GM18909 (cell line): ENCODE data around the gene CTTNBP2NL.

Experiments used
- ATAC-seq: cut with Tn5 transposase; IDR thresholded peaks from one replicate; pipeline ENCODE4 v1.9.1; 2021; ENCODE audit warnings: mild to moderate bottlenecking; ENCODE audit not compliant: unreplicated experiment, poor library complexity

Gene CTTNBP2NL

GRCh38 chr1:112395821-112396652 is at the start of gene CTTNBP2NL:
Gene CTTNBP2NL, plus strand, starts transcription at chr1:112396214. Its CDS starts 19,952 bp downstream, at chr1:112416166.
- ATAC-seq = peak; percentile 81

DNA sequence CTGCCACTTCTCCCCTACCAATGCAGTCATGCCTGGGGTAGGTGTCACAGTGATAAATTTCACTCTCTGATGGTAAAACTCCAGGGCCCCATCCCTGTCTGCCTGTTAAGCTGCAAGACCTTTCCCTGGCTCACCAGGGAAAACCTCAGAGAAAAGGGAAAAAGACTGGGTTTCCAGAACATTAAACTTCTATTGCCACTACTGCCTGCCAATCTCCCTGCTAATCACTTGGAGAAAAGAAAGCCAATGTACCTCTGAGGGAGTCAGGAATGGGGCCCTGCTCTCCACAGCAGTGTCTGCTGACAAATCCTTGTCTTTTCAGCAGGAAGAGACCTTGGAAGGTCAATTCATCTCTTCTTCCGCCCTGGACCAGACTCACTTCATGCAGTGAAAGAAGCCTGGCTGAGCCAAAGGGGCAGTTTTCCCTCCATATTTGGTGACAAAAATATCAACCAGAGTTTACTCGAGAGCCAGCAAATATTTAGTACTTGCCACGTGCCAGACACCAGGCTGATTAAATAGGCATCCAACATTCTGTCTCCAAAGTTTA is 49.1 kb upstream of the CTTNBP2NL start:
- no peak for ATAC-seq

- no peak for ATAC-seq
These were observed 39.2 kb upstream of the CTTNBP2NL start for GRCh38 chr1:112356765-112357164.

GRCh38 chr1:112357467-112357866 is 38.5 kb upstream of the CTTNBP2NL start:
- no peak for ATAC-seq

GRCh38 chr1:112358061-112358770 is 37.8 kb upstream of the CTTNBP2NL start:
- no peak for ATAC-seq

DNA sequence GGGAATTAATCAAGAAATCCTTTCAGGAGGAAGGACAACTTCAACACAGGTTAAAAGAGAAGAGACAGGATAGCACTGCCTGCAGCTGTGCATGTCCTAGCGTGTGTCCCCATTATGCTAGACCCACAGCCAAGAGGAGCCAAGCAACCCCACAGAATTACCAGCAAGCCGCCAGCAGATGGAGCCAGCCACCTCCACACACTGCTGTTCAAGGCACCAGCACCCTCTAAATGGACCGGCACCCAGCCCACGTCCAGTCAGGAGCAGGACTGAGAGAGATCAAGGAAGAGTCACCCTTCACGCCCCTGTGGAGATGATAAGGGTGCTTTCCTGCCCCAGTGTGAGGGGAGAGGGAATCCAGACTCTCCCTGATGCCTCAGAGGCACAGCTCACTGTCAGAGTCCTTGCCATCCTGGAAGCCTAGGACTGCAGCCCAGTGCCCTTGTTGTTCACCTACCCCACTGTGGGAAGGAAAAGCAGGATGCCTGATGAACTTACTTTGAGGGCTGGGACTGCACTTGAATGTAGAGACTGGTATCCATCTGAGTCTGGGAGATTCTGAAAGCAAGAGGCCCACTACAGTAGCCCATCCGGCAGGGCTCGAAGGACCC is 37.1 kb upstream of the CTTNBP2NL start:
- no peak for ATAC-seq

- ATAC-seq = no peak
These were observed 35.9 kb upstream of the CTTNBP2NL start for GRCh38 chr1:112359961-112360767.

GRCh38 chr1:112363636-112364035 is 32.4 kb upstream of the CTTNBP2NL start:
- no peak for ATAC-seq

DNA sequence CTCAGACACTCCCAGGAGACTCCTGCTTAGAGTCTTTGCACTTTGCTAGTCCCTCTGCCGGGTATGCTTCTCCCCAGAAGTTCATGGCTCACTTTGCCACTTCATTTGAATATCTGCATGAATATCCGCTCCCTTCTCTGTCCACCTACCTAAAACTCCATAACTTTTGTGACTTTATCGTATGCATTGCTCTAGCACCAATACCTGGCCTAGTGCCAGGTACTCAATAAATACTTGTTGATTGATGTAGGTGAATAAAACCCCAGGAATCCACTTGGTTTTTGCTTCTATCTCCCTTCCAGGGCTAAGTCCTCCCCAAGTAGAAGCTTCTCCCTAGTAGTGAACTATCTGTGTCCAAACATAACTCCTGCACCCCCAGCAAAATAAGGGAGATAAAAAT is 27.8 kb upstream of the CTTNBP2NL start:
- ATAC-seq = no peak

DNA sequence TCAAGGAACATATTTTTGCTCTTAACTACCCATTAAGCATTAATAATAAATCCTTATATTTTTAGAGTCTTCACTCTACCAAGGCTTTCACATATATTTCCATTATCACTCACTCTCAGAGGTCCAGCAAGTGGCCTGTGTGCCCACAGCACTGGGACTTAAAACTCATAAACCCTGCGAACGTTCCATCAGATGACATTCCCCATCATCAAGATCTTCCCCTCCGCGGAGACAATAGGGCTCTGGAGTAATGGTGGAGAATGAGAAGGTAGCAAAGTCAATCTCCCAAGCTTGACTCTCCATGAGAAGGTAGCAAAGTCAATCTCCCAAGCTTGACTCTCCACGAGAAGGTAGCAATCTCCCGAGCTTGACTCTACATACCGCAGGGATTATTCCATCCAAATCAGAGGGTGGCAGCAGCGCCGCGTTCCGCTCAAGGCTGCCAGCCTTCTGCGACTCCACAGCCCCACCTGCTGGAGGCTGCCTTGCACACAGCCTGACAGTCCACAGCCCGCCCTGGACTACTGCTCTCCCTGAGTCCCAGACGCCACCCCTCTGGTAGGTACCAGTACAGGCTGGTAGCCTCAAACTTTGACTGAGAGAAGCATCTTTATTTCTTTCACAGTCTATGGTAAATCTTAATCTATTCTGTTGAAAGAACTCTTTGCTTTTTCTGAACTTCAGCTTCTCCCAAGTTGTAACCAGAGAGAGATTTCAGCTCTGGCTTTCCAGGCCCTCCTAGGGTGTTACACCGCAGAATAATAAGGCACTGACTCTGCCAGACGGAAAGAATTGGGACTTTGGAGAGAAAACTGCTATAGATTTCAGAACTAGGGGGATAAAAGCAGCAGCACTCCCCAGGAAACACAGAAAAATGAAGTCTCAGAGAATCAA is 26.4 kb upstream of the CTTNBP2NL start:
- peak; percentile 94 for ATAC-seq

- ATAC-seq = no peak
These were observed 25.0 kb upstream of the CTTNBP2NL start for GRCh38 chr1:112370996-112371395.

GRCh38 chr1:112371775-112372174 is 24.2 kb upstream of the CTTNBP2NL start:
- no peak for ATAC-seq

DNA sequence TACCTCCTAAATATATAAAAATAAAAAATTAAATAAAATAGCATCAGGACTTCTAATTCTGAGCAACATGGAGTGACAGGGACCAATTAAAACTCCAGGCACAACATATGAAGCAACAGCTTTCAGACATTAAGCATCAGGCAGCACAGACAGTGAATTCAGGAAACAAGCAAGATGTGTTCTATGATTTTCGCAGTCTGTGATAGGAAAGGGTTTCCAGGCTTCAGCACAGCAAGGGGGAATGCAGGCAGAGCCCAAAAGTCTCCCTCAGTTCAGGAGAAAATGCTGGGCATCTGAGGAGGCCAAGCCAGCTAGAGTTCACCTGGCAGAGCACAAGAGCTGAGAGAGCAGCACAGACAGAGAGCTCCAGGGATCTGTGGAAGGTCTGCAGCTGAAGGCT is 22.2 kb upstream of the CTTNBP2NL start:
- no peak for ATAC-seq

- ATAC-seq = no peak
These were observed 20.3 kb upstream of the CTTNBP2NL start for GRCh38 chr1:112375701-112376100.

DNA sequence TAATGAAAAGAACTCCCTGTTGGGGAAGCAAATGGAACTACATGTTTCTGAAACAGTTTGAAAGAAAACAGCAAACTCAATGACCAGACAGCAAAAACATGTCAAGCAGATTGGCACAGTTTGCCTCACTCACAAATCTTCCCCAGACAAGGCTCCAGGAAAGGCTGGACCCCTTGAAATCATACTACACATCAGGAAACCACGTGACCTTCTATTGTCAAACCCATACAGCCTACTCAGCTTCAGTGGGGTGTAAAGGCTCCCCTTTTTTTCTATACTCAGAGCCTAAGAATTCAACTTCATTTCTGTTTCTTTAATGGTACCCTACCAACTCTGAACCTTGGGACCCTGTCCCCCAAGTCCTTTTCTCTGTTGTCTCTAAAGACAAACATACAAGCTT is 15.7 kb upstream of the CTTNBP2NL start:
- no peak for ATAC-seq

DNA sequence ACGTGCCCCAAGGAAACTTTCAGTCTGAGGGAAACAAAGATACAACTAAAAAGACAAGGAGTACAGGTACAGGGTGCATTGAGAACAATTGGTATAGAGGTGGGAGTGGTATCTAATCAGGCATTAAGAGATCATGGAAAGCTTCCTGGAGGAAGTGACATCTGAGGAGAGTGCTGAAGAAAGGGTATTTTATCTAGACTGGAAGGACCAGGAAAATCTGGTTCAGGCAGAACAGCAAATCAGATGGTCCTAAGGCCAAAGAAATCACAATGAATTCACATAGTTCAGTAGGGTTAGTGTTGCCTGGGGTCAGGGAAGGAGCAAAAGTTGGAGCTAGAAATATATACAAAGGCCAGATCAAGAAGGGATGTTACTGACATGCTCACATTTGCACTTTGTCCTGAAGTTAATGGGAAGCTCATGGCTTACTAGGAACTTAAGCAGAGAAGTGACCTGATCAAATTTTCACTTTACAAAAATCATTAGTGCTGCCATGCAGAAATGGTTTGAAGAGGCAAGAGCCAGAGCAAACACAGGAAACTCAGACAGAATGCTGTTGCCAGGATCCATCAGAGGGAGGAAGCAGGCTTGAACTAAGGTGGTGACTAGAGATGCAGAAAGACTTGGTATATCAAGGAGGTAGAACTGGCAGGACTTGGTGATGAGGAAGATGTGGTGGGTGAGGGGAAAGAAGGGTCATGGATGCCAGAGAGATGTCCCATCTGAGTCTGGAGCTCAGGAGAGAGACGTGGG is 14.5 kb upstream of the CTTNBP2NL start:
- no peak for ATAC-seq

DNA sequence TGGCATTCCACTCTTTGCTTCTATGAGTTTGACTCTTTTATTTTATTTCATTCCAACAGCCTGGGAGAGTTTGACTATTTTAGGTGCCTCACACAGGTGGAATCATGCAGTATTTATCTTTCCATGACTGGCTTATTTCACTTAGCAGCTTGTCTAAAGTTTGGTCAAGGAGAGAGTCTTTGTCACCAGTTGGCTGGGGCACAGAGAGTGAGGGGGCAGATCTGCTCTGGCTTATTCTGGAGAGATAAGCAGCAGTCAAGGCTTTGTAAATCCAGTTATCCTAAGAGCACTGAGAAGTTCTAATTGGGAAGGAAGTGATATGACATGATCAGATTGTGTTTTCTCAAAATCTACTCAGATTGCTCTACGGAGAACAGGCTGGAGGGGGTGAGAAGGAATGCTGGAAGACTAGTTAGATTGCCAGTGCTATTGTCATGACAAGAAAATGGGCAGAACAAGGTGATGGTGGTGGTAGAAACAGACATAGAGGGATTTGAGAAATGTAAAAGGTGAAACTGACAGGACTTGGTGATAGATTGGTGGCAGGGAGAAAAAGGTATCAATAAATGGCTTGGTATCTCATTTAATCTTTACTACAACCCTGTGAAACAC is 12.1 kb upstream of the CTTNBP2NL start:
- ATAC-seq = no peak
